Epithelial cell of prostate (primary cell): ENCODE results near the gene SEC14L2.
"Not testable (repeated sequence)": the region's sequence is repeated elsewhere in the genome, so short reads cannot be mapped to it uniquely, and the experiment has no call there.

ENCODE experiments used
- DNase-seq: peaks from one replicate; pipeline ENCODE4 v3.0.0-alpha.2; 2011; ENCODE audit warnings: low read depth, low spot score
- H3K27ac ChIP-seq: fragments of 450-650 bp; 2 replicates; pipeline ENCODE4 v1.5.1; 2017; ENCODE audit warnings: mild to moderate bottlenecking

Gene SEC14L2

GRCh38 chr22:30401024-30401423 lies 4.2 kb downstream of the SEC14L2 start:
- DNase-seq, H3K27ac ChIP-seq: not testable (repeated sequence)

- H3K27ac ChIP-seq: no peak overlapping the region
- no peak for DNase-seq
These were observed 5.4 kb downstream of the SEC14L2 start for GRCh38 chr22:30402028-30402765.

- not testable (repeated sequence) for H3K27ac ChIP-seq, DNase-seq
These were observed 5.9 kb downstream of the SEC14L2 start for GRCh38 chr22:30402766-30403104.

GRCh38 chr22:30404307-30404706 lies 7.5 kb downstream of the SEC14L2 start:
- no peak overlapping the region for H3K27ac ChIP-seq
- no peak for DNase-seq

GRCh38 chr22:30405731-30406130 lies 8.9 kb downstream of the SEC14L2 start:
- H3K27ac ChIP-seq: no peak overlapping the region
- no peak for DNase-seq

- H3K27ac ChIP-seq: no peak overlapping the region
- no peak for DNase-seq
These were observed 9.6 kb downstream of the SEC14L2 start for GRCh38 chr22:30406400-30406799.

- H3K27ac ChIP-seq: peak overlapping the region; percentile 76
- no peak for DNase-seq
These were observed 11.7 kb downstream of the SEC14L2 start for GRCh38 chr22:30408388-30409102.

GRCh38 chr22:30411780-30412179 lies 15.0 kb downstream of the SEC14L2 start:
- DNase-seq: peak; percentile 84
- peak overlapping the region; percentile 76 for H3K27ac ChIP-seq

GRCh38 chr22:30413001-30413400 lies 16.2 kb downstream of the SEC14L2 start:
- DNase-seq: no peak
- peak overlapping the region; percentile 76 for H3K27ac ChIP-seq

GRCh38 chr22:30413745-30414524 lies 17.1 kb downstream of the SEC14L2 start:
- no peak for DNase-seq
- peak overlapping the region; percentile 99 for H3K27ac ChIP-seq

- H3K27ac ChIP-seq: peak overlapping the region; percentile 99
- no peak for DNase-seq
These were observed 17.8 kb downstream of the SEC14L2 start for GRCh38 chr22:30414525-30415047.

- DNase-seq: no peak
- H3K27ac ChIP-seq: peak overlapping the region; percentile 99
These were observed 19.6 kb downstream of the SEC14L2 start for GRCh38 chr22:30416403-30416802.

- no peak for DNase-seq
- H3K27ac ChIP-seq: peak overlapping the region; percentile 99
These were observed 20.0 kb downstream of the SEC14L2 start for GRCh38 chr22:30416837-30417236.

- no peak for DNase-seq
- H3K27ac ChIP-seq: peak overlapping the region; percentile 99
These were observed 23.7 kb downstream of the SEC14L2 start for GRCh38 chr22:30420347-30421125.

- peak overlapping the region; percentile 99 for H3K27ac ChIP-seq
- no peak for DNase-seq
These were observed 25.1 kb downstream of the SEC14L2 start for GRCh38 chr22:30421695-30422480.

GRCh38 chr22:30422481-30423300 lies 25.9 kb downstream of the SEC14L2 start:
- peak; percentile 81 for DNase-seq

GRCh38 chr22:30423301-30423958 lies 26.6 kb downstream of the SEC14L2 start:
- peak overlapping the region; percentile 99 for H3K27ac ChIP-seq
- DNase-seq: no peak

More at GRCh38 chr22:30422481-30423300, 25.9 kb downstream of the SEC14L2 start:
- H3K27ac ChIP-seq: peak overlapping the region; percentile 99
